HepG2 (cell line): ENCODE data around the gene TMEM127. TPM values are rescaled to one million over a fixed set of nuclear protein-coding genes. Genes with fewer than 3 reads are reported as not detected.

ENCODE experiments used
- FOXA1 ChIP-seq, 2 experiments: fragments of 450-650 bp in 1 of 2; sonication (generic) in 1 of 2; formaldehyde crosslinking in 1 of 2; IDR thresholded peaks; 2 replicates each; pipeline versions ENCODE4 v1.4.0 to v1.6.1; 2016 to 2020; ENCODE audit warnings: missing genetic modification reagents in 1 of 2
- GTF3A ChIP-seq: sonication (generic); formaldehyde crosslinking; conservative IDR thresholded peaks from 2 replicates; pipeline ENCODE4 v1.4.0; 2020; ENCODE audit warnings: mild to moderate bottlenecking, missing genetic modification reagents
- HOXA7 ChIP-seq: sonication (generic); formaldehyde crosslinking; IDR thresholded peaks from 2 replicates; pipeline ENCODE4 v1.8.1; 2022; ENCODE audit warnings: mild to moderate bottlenecking, missing genetic modification reagents, moderate library complexity
- KDM3A ChIP-seq: IDR thresholded peaks from 2 replicates; pipeline ENCODE4 v1.6.1; 2018; ENCODE audit warnings: low read depth, missing compliant biosample characterization
- KDM6A ChIP-seq: IDR thresholded peaks from 2 replicates; pipeline ENCODE4 v1.6.1; 2016; ENCODE audit warnings: low read depth
- LRRFIP1 ChIP-seq: sonication (generic); formaldehyde crosslinking; conservative IDR thresholded peaks from 2 replicates; pipeline ENCODE4 v1.4.0; 2020; ENCODE audit warnings: missing genetic modification reagents
- MYC ChIP-seq: sonication (generic); formaldehyde crosslinking; IDR thresholded peaks from 2 replicates; pipeline ENCODE4 v1.9.0; 2021; ENCODE audit warnings: missing genetic modification reagents, borderline replicate concordance
- NONO ChIP-seq, 2 experiments: fragments of 450-650 bp in 1 of 2; sonication (generic) in 1 of 2; formaldehyde crosslinking in 1 of 2; IDR thresholded peaks in 1 of 2; conservative IDR thresholded peaks in 1 of 2; 2 replicates each; pipeline versions ENCODE4 v1.6.1 to v1.8.0; 2017 to 2022; ENCODE audit warnings: mild to moderate bottlenecking in 1 of 2, missing genetic modification reagents in 1 of 2, moderate library complexity in 1 of 2
- PHB2 ChIP-seq: fragments of 450-650 bp; IDR thresholded peaks from 2 replicates; pipeline ENCODE4 v1.6.1; 2018; ENCODE audit not compliant: partially characterized antibody
- PHF5A ChIP-seq: IDR thresholded peaks from one replicate; pipeline ENCODE4 v1.6.1; 2018; ENCODE audit warnings: low read depth, missing genetic modification reagents; ENCODE audit not compliant: unreplicated experiment
- SSRP1 ChIP-seq: IDR thresholded peaks from 2 replicates; pipeline ENCODE4 v1.6.1; 2016; ENCODE audit warnings: control low read depth
- ZBTB40 ChIP-seq, 2 experiments: fragments of 450-650 bp in 1 of 2; sonication (generic) in 1 of 2; formaldehyde crosslinking in 1 of 2; IDR thresholded peaks; 2 replicates each; pipeline versions ENCODE4 v1.6.1 to v1.8.0; 2016 to 2022; ENCODE audit warnings: antibody characterized with exemption in 1 of 2, mild to moderate bottlenecking in 1 of 2, missing genetic modification reagents in 1 of 2
- ZNF792 ChIP-seq: IDR thresholded peaks from 2 replicates; pipeline ENCODE4 v1.6.1; 2016
- polyA plus RNA-seq, 8 experiments: library from polyadenylated mRNA; depleted of rRNA in 3 of 8; stranded (reverse) in 7 of 8; unstranded in 1 of 8; fragments of >200 nt; fragmentation: Illumina TruSeq in 4 of 8; extraction: Trizol in 4 of 8; gene quantifications; 2 replicates each; pipeline versions ENCODE4 v1.2.1 to v1.2.3, GENCODE V29; 2011 to 2016; ENCODE audit warnings: low read depth in 4 of 8, missing spikeins in 1 of 8, mixed read lengths in 1 of 8; ENCODE audit not compliant: insufficient read depth in 1 of 8
- total RNA-seq, 5 experiments: library from RNA; depleted of rRNA; stranded (reverse); fragments of >200 nt; fragmentation: Illumina TruSeq; extraction: Trizol; gene quantifications; 2 replicates each; pipeline ENCODE4 v1.2.3, GENCODE V29; 2016; ENCODE audit warnings: low read depth in 1 of 5
- TF ChIP-seq, protein P1 (sequence below): fragments of 450-650 bp; IDR thresholded peaks from 2 replicates; pipeline ENCODE4 v1.6.1; 2017; ENCODE audit warnings: mild to moderate bottlenecking

The TMEM127 gene
- total and polyA plus RNA-seq, 2 of the 13 experiments (the other 11 are each of a cell fraction or from before 2014, with no cell fraction given), result 21.5 to 33.9 TPM

- TF ChIP-seq NONO (IDR thresholded peaks at IDR 0.05) (no peak), NONO (CRISPR knock-in tag; conservative IDR thresholded peaks at IDR 0.05) (peak; percentile 95), LRRFIP1 (CRISPR knock-in tag) (no peak), ZBTB40 (IDR thresholded peaks at IDR 0.05) (no peak), ZBTB40 (CRISPR knock-in tag; IDR thresholded peaks at IDR 0.05) (peak; percentile 79; the same call in 1 of the 2 replicates), PHF5A (CRISPR knock-in tag) (no peak), KDM6A (CRISPR knock-in tag) (no peak), PHB2 (no peak), HOXA7 (CRISPR knock-in tag) (no peak), MYC (CRISPR knock-in tag) (peak; percentile 97), SSRP1 (CRISPR knock-in tag) (no peak), GTF3A (CRISPR knock-in tag) (peak; percentile 56), FOXA1 (IDR thresholded peaks at IDR 0.05) (no peak), FOXA1 (CRISPR knock-in tag; IDR thresholded peaks at IDR 0.05) (no peak; the same call in 1 of the 2 replicates), ZNF792 (peak; percentile 81), KDM3A (CRISPR knock-in tag) (peak; percentile 79; the same call in 1 of the 2 replicates)
- TF ChIP-seq, protein P1, sequence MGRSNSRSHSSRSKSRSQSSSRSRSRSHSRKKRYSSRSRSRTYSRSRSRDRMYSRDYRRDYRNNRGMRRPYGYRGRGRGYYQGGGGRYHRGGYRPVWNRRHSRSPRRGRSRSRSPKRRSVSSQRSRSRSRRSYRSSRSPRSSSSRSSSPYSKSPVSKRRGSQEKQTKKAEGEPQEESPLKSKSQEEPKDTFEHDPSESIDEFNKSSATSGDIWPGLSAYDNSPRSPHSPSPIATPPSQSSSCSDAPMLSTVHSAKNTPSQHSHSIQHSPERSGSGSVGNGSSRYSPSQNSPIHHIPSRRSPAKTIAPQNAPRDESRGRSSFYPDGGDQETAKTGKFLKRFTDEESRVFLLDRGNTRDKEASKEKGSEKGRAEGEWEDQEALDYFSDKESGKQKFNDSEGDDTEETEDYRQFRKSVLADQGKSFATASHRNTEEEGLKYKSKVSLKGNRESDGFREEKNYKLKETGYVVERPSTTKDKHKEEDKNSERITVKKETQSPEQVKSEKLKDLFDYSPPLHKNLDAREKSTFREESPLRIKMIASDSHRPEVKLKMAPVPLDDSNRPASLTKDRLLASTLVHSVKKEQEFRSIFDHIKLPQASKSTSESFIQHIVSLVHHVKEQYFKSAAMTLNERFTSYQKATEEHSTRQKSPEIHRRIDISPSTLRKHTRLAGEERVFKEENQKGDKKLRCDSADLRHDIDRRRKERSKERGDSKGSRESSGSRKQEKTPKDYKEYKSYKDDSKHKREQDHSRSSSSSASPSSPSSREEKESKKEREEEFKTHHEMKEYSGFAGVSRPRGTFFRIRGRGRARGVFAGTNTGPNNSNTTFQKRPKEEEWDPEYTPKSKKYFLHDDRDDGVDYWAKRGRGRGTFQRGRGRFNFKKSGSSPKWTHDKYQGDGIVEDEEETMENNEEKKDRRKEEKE, result no peak
Measured at GRCh38 chr2:96208143-96209010, 57.4 kb downstream of the TMEM127 start, which contains the start of gene STARD7 (continued).
